Astrocyte (in vitro differentiated cells and primary cell): ENCODE measurements around the gene TEAD4.

Experiments
- CTCF ChIP-seq: IDR thresholded peaks from 2 replicates; pipeline ENCODE4 v1.5.1; 2011; ENCODE audit warnings: low read depth, mild to moderate bottlenecking, inconsistent platforms, low read length, moderate library complexity; ENCODE audit not compliant: insufficient read depth
- EZH2 ChIP-seq: IDR thresholded peaks from 2 replicates; pipeline ENCODE4 v1.6.1; 2012; ENCODE audit warnings: mild to moderate bottlenecking, low read length, inconsistent platforms; ENCODE audit not compliant: insufficient read depth

GRCh38 chr12:3028108-3028507, 68.9 kb downstream of the TEAD4 start:
- TF ChIP-seq CTCF (no peak), EZH2 (no peak)
